GM19025 (cell line): ENCODE measurements around the gene CDKAL1.
"Not testable (repeated sequence)": the region's sequence is repeated elsewhere in the genome, so short reads cannot be mapped to it uniquely, and the experiment has no call there.

Experiments used
- ATAC-seq: cut with Tn5 transposase; IDR thresholded peaks from one replicate; pipeline ENCODE4 v1.9.1; 2021; ENCODE audit warnings: mild to moderate bottlenecking, low read depth, moderate library complexity; ENCODE audit not compliant: unreplicated experiment

The CDKAL1 gene

GRCh38 chr6:21173678-21174077 is 639.4 kb downstream of the CDKAL1 start:
- ATAC-seq, result no peak

- ATAC-seq, result no peak
Observed at GRCh38 chr6:21176197-21176596, 641.9 kb downstream of the CDKAL1 start.

DNA sequence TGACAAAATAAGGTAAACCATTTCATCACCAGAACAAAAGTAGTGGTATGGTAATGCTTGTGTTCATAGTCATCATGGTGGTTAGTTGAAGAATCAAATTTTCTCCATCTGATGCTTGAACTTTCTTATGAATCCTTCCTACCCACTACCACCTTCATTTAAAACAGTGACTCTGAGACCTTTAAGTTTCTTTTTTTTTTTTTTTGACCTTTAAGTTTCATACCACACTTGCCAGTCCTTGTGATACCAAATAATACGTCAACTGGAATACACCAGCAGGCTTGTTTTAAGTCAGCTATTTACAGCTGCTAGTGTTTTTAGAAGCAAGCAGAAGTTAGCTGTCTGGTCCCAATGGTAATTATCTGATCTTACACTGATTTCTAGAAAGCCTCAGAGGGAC is 645.9 kb downstream of the CDKAL1 start:
- ATAC-seq, result no peak

DNA sequence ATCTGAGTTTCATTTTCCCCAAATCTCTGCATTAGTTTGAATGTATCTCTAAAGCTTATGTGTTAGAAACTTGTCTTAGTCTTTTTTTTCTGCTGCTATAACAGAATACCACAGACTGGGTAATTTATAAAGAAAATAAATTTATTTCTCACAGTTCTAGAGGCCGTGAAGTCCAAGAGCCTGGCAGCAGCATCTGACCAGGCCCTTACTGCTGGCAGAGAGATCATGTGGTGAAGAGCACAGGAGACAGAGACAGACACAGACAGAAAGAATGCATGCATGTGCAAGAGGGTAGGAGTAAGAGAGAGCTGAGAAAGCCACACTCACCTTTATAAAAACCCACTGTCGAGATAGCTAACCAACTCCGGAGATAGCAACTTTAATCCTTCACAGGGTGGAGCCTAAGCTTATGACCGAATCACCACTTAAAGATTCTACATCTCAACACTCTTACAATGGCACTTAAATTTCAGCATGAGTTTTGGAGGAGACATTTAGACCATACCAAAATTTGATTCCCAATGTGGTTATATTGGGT is 646.6 kb downstream of the CDKAL1 start:
- no peak for ATAC-seq

DNA sequence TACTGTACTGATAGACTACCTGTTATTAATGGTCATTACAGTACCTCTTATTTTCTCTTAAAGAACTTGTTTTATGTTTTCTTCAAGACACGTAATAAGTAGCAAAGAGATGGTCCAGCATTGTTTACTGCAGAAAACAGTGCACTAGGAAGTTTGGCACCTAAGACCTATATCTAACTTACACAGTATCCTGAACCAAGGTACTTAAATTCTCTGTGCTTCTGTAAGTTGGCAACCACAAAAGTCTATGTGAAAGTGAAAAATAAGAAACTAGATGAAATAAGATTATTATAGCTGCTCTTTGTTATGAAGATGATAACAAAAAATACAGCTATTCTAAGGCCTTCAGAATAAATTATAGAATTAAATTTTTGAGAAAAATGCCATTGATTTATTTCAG is 647.6 kb downstream of the CDKAL1 start:
- no peak for ATAC-seq

- no peak for ATAC-seq
Observed at GRCh38 chr6:21182589-21182988, 648.3 kb downstream of the CDKAL1 start.

GRCh38 chr6:21185861-21186478 is 651.7 kb downstream of the CDKAL1 start:
- ATAC-seq, result no peak

DNA sequence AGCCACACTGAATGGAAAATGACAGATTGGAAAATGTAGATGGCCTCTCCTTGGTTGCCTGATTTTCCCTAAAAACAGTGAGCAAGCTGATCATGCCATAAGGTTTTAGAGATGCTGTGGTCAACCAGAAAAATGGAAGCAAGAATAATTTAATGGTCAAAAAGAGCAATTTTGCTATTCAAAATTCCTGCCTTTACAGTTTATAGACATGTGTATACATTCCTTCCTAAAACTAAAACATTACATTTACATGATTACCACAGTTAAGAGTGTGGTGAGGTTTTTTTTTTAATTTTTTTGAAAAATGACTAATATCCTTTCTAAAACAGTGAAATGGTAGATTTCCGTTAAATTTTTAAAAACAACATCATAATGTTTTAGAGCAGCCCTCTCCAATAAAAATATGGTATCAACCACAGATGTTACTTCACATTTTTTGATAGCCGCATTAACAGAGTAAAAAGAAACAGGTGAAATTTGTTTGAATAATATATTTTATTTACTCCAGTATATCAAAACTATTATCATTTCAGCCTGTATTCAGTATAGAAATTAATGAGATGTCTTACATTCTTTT is 652.3 kb downstream of the CDKAL1 start:
- ATAC-seq, result no peak

DNA sequence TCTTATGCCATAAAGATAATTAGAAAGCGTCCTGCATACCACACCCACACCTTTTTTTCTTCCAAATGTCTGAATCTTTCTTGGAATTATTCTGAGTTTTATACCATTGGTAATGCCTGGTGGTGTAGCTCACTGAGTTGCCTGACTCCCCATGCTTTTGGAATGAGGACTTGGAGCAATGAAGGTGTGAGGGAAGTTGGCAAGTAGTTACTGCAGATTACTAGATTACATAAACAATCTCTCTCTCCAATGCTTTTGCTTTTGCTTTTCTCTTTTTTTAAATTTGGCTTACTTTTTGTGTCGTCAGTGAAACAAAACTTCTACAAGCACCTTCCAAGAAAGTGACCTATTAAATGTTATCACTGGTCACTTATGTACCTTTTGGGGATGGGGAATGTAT is 653.2 kb downstream of the CDKAL1 start:
- no peak for ATAC-seq

DNA sequence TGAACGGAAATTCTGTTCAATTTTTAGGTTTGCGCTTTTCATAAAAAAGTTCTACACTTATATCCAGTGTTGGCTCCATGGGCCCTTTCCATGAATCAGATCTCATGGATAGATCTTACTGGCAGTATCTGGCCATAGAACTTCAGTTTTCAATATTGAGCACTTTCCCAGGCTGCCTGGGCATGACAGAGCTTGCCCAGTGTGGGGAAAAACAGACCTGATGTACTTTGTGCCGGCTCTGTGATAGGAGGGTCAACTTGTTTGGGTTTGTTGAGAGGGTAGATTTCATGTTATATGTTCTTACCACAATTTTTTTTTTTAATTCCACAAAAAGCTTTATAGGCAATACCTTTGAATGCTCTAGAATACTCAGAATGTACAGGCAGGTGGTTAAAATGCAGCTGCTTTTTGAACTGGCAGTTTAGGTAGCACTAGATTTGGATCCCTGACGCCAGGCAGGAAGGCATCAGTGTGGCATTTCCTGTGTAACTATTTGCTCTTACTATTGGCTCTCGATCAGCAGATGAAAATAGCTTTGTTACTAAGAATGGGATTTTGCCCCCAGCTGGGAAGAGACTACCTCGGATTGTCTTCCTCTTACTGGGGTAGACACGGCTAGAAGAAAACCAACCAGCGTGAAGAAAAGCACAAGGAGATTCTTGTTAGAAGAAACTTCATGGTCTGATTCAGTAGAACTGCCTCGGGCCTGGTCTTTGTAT is 654.4 kb downstream of the CDKAL1 start:
- no peak for ATAC-seq

DNA sequence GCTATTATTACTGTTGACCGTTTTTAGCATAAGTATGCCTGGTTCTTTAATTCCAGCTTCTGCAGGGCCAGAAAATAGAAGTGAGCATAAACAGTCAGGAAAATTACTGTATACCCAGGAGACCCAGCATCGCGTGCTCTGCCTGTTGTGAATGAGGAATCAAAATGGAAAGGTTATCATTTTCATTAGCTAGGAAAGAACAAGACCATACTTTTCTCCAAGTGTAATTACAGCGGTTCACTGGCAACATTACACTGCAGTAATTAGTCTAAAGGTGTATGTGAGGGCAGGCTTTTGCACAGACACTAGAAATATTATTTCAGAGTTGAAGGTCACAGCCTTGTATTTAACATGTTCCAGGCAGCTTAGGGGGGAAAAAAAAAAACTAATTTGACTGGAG is 655.5 kb downstream of the CDKAL1 start:
- no peak for ATAC-seq

GRCh38 chr6:21190701-21191100 is 656.4 kb downstream of the CDKAL1 start:
- ATAC-seq, result no peak

DNA sequence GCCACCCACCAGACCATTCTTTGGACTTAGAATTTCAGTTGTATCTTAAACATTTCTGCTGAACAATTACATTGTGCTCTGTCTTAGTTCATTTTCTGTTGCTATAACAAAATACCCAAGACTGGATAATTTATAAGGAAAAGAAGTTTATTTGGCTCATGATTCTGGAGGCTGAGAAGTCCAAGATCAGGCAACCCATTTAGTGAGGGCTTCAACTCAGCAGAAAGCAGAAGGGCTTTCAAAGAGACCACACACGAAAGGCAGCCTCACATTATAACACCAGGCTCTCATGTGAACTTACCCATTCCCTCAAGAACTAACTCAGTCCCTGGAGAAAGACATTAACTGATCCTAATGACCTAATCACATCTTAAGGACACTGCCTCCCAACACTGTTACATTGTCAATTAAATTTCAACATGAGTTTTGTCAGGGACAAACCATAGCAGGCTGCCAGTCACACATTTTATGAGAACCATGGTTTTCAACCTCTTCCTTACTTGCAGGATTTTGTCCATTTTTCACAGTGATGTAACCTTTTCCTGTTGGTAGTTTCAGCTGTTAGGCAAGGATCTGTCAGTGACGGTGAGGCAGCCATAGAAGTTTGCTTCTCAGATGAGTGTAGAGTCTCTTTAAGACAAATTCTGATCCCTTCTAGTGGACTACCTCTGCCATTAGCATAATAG is 659.7 kb downstream of the CDKAL1 start:
- ATAC-seq, result no peak

DNA sequence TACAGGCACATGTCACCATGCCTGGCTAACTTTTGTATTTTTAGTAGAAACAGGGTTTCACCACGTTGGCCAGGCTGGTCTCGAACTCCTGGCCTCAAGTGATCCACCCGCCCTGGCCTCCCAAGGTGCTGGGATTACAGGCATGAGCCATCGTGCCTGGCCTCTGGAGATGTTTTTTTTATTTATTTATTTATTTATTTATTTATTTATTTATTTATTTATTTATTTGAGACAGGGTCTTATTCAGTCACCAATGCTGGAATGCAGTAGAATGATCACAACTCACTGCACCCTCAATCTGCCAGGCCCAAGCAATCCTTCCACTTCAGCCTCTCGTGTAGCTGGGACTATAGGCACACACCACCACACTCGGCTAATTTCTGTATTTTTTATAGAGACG is 661.0 kb downstream of the CDKAL1 start:
- not testable (repeated sequence) for ATAC-seq

DNA sequence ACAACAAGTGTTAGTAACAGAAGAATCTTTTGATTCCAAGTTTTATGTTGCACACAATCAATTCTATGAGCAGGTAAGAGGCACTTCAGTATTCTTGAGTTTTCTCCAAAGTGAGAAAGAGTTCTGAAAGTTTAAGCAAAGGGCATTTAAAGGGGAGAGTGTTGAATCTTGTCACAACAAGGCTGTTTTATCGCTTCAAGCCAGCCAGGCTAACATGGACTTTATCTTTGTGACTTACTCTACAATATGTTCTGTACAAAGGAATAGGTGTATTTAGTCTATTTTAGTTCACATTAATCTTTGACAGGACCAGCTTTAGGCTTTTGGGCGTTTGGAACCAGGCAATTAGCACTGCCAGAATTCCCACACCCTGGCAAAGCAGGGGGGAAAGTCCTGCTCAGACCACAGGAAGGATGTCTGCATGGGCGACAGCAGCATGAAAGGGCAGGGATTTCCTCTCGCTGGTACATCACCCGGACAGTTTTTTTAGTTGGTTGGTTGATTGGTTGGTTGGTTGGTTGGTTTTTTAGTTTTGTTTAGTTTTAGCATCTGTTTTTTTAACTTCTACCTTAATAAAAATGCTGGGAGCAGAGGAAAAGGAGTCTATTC is 663.9 kb downstream of the CDKAL1 start:
- no peak for ATAC-seq

DNA sequence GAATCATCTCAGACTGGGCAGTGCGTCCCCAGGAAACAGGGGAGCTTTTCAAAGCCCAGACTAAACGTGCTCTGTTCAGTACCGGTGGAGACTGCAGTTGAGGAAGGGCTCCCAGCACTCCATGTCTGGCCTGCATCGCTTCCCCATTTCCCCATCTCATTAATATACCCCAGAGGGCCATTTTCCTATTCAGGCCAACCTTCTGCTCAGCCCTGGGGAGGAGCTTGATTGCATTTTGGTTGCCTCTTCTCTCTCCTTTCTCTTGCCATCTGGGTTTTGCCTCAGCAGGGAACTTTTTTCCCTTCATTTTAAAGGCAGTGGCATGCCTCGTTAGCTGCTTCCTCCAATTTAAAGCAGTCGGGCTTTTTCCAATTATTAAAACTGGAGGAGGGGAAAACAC is 665.0 kb downstream of the CDKAL1 start:
- ATAC-seq, result no peak

- ATAC-seq, result no peak
Observed at GRCh38 chr6:21200134-21200870, 666.0 kb downstream of the CDKAL1 start.

GRCh38 chr6:21201187-21201586 is 666.9 kb downstream of the CDKAL1 start:
- no peak for ATAC-seq

GRCh38 chr6:21201637-21202350 is 667.5 kb downstream of the CDKAL1 start:
- no peak for ATAC-seq
